ENCODE results near the gene NCAM2.

The NCAM2 gene

GRCh38 chr21:21464684-21465083 lies 466.5 kb downstream of the NCAM2 start:
- TF ChIP-seq, protein P1, sequence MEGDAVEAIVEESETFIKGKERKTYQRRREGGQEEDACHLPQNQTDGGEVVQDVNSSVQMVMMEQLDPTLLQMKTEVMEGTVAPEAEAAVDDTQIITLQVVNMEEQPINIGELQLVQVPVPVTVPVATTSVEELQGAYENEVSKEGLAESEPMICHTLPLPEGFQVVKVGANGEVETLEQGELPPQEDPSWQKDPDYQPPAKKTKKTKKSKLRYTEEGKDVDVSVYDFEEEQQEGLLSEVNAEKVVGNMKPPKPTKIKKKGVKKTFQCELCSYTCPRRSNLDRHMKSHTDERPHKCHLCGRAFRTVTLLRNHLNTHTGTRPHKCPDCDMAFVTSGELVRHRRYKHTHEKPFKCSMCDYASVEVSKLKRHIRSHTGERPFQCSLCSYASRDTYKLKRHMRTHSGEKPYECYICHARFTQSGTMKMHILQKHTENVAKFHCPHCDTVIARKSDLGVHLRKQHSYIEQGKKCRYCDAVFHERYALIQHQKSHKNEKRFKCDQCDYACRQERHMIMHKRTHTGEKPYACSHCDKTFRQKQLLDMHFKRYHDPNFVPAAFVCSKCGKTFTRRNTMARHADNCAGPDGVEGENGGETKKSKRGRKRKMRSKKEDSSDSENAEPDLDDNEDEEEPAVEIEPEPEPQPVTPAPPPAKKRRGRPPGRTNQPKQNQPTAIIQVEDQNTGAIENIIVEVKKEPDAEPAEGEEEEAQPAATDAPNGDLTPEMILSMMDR (IDR thresholded peaks at IDR 0.05; ENCODE audit: borderline replicate concordance, insufficient read depth, low read depth, low read length): no peak

DNA sequence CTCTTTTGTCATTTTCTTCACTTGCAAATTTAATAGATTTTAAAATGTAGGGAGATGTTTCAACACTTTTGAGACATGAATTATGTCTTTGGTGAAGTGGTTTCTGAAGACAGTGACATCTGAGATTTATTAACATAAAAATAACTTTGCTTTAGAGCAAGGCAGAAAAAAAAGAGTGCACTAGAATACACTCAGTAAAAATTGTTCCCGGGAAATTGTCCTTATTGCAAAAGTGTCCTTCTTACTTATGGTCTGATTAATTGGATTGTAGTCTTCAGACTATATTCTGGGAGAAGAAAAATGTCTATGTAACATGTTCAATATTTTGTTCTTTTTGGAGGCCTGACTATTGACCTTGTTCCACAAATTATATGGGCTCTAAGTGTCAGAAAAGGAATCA lies 468.5 kb downstream of the NCAM2 start:
- H3K4me3 ChIP-seq (ENCODE audit: low read depth, low read length): no peak overlapping the region
- TF ChIP-seq, protein P1 (IDR thresholded peaks at IDR 0.05; ENCODE audit: borderline replicate concordance, insufficient read depth, low read depth, low read length): no peak

More at GRCh38 chr21:21464684-21465083, 466.5 kb downstream of the NCAM2 start:
- H3K4me3 ChIP-seq (ENCODE audit: low read depth, low read length): no peak overlapping the region

- TF ChIP-seq, protein P1 (IDR thresholded peaks at IDR 0.05; ENCODE audit: borderline replicate concordance, insufficient read depth, low read depth, low read length): no peak
Measured at GRCh38 chr21:21468003-21468402, 469.8 kb downstream of the NCAM2 start.

GRCh38 chr21:21481239-21481638 lies 483.0 kb downstream of the NCAM2 start:
- TF ChIP-seq, protein P1 (IDR thresholded peaks at IDR 0.05; ENCODE audit: borderline replicate concordance, insufficient read depth, low read depth, low read length): no peak
- no peak overlapping the region for H3K4me3 ChIP-seq (ENCODE audit: low read depth, low read length)

More at GRCh38 chr21:21468003-21468402, 469.8 kb downstream of the NCAM2 start:
- no peak overlapping the region for H3K4me3 ChIP-seq (ENCODE audit: low read depth, low read length)

DNA sequence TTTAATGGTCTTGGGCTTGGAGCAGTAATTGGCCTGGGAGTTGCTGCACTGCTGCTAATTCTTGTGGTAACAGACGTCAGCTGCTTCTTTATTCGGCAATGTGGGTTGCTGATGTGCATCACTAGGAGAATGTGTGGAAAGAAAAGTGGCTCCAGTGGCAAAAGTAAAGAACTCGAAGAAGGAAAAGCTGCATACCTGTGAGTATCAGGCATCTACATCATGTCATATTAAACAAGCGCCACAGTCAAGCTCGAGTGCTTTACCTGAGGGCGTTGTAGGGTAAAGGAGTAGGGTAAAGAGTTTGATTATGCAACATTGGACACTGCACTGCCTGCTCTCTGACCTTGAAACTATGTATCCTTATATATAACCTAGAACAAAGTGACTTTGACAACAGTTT lies 510.6 kb downstream of the NCAM2 start:
- no peak overlapping the region for H3K4me3 ChIP-seq (ENCODE audit: low read depth, low read length)
- TF ChIP-seq, protein P1 (IDR thresholded peaks at IDR 0.05; ENCODE audit: borderline replicate concordance, insufficient read depth, low read depth, low read length): no peak

GRCh38 chr21:21530680-21531079 lies 532.5 kb downstream of the NCAM2 start:
- no peak overlapping the region for H3K4me3 ChIP-seq (ENCODE audit: low read depth, low read length)
- TF ChIP-seq, protein P1 (IDR thresholded peaks at IDR 0.05; ENCODE audit: borderline replicate concordance, insufficient read depth, low read depth, low read length): no peak

DNA sequence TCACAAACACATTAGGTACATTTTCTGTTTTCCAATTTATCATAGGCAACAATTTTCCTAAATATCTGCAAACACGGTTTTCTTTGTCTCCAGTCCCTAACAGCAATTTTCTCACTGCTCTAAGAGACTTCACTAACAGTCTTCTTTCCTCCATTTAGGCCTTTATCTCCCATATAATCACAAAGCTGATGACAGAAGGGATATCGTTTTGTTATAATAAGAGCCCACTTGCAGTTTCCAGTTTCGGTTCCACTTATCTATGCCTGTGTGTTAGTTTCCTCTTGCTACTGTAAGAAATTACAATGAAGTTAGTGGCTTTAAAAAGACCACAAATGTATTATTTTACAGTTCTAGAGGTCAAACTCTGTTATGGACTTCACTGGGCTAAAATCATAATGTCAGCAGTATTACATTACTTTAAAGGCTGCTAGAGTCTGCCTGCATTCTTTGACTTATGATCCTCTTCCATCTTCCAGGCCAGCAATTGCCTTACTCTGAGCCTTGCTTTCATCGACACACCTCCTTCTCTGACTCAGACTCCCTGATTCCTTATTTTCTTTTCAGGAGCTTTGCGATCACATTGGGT lies 549.3 kb downstream of the NCAM2 start:
- no peak overlapping the region for H3K4me3 ChIP-seq (ENCODE audit: low read depth, low read length)
- TF ChIP-seq, protein P1 (IDR thresholded peaks at IDR 0.05; ENCODE audit: borderline replicate concordance, insufficient read depth, low read depth, low read length): no peak
